RPMI7951 (cell line): Measurements from ENCODE around the gene JARID2. TPM values are rescaled to one million over a fixed set of nuclear protein-coding genes. Genes with fewer than 3 reads are reported as not detected.

Experiments used
- DNase-seq: peaks from one replicate; pipeline ENCODE4 v3.0.0-alpha.2; 2012; ENCODE audit warnings: low read depth
- total RNA-seq: library from RNA; depleted of rRNA; stranded (reverse); fragments of >200 nt; shearing (Covaris generic); gene quantifications from 2 replicates; pipeline ENCODE4 v1.2.3, GENCODE V29; 2014

Gene JARID2
- total RNA-seq, 1 experiment from 2014 or later: 10.6 TPM

- DNase-seq: no peak
Observed at GRCh38 chr6:15461127-15461944, 215.5 kb downstream of the JARID2 start.

GRCh38 chr6:15462256-15462655 lies 216.4 kb downstream of the JARID2 start:
- DNase-seq: no peak

- DNase-seq: peak; percentile 91
Observed at GRCh38 chr6:15462717-15463525, 217.1 kb downstream of the JARID2 start.

GRCh38 chr6:15464211-15464725 lies 218.4 kb downstream of the JARID2 start:
- DNase-seq: peak; percentile 24

- DNase-seq: no peak
Observed at GRCh38 chr6:15465212-15465611, 219.3 kb downstream of the JARID2 start.

GRCh38 chr6:15470746-15471145 lies 224.9 kb downstream of the JARID2 start:
- DNase-seq: no peak

GRCh38 chr6:15472621-15473020 lies 226.8 kb downstream of the JARID2 start:
- DNase-seq: peak; percentile 19

GRCh38 chr6:15473174-15473573 lies 227.3 kb downstream of the JARID2 start:
- DNase-seq: no peak

- DNase-seq: peak; percentile 99
Observed at GRCh38 chr6:15473741-15474161, 227.9 kb downstream of the JARID2 start.

- peak; percentile 48 for DNase-seq
Observed at GRCh38 chr6:15474196-15474595, 228.3 kb downstream of the JARID2 start.

GRCh38 chr6:15475261-15475660 lies 229.4 kb downstream of the JARID2 start:
- no peak for DNase-seq

- DNase-seq: no peak
Observed at GRCh38 chr6:15475872-15476271, 230.0 kb downstream of the JARID2 start.

- no peak for DNase-seq
Observed at GRCh38 chr6:15476631-15477380, 230.9 kb downstream of the JARID2 start.

- DNase-seq: no peak
Observed at GRCh38 chr6:15477746-15478145, 231.9 kb downstream of the JARID2 start.

GRCh38 chr6:15479761-15480160 lies 233.9 kb downstream of the JARID2 start:
- DNase-seq: peak; percentile 82

- no peak for DNase-seq
Observed at GRCh38 chr6:15480525-15480924, 234.7 kb downstream of the JARID2 start.

- no peak for DNase-seq
Observed at GRCh38 chr6:15481390-15482291, 235.8 kb downstream of the JARID2 start.

- DNase-seq: no peak
Observed at GRCh38 chr6:15483060-15483459, 237.2 kb downstream of the JARID2 start.

GRCh38 chr6:15484140-15484539 lies 238.3 kb downstream of the JARID2 start:
- DNase-seq: no peak

- DNase-seq: no peak
Observed at GRCh38 chr6:15484821-15485220, 239.0 kb downstream of the JARID2 start.

- peak; percentile 47 for DNase-seq
Observed at GRCh38 chr6:15485936-15486335, 240.1 kb downstream of the JARID2 start.
